Measurements from ENCODE around the gene TIGD1.

TIGD1 gene

DNA sequence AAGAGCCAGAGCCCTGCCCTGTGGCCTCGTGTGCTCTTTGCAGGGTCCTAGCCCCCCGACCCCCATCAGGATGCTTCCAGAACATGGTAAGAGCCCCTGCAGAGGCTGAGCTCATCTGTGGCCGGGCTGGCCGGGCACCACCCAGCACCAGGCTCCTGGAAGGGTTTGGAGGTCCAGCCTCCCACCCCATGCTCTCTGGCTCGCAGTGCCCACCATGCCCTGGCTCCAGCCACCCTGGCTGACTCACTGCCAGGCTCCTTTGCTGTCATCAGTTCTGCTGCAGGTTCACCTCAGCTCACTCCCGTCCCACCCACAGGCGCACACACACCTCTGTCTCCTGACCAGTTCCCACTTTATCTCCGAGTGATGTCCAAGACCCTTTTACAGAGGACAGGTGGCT, 37.7 kb upstream of the TIGD1 start:
- no peak overlapping the region for H3K4me3 ChIP-seq (ENCODE audit: insufficient read length, low read depth)

DNA sequence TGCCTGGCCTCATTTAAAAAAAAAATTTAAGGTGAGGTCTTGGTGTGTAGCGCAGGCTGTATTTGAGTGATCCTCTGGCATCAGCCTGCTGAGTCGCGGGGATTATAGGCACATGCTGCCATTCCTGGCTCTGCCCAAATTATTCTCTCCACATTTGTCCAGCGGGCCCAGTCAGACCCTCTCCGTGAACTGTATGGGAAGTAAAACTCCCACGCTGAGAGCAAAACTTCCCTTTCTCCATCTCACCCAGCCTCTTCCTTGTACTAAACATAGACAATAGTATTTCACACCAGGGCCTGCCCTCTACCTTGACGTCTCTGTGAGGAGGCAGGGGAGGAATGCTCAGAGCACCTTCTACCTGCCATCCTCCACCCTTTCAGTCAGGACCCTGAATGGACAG, 37.2 kb upstream of the TIGD1 start:
- Histone ChIP-seq H3K27me3 (ENCODE audit: insufficient read depth, insufficient read length) (no peaks in the 10 kb centered on the region), H3K4me3 (ENCODE audit: insufficient read length, low read depth) (no peak overlapping the region), H3K36me3 (ENCODE audit: insufficient read depth, insufficient read length, low read length) (peaks cover 14% of the 10 kb centered on the region), H3K4me1 (ENCODE audit: insufficient read depth, insufficient read length) (peaks cover 5% of the 10 kb centered on the region), H3K9me3 (ENCODE audit: insufficient read depth, low read length) (no peaks in the 10 kb centered on the region), H3K9ac (ENCODE audit: insufficient read length, low read depth) (no peak overlapping the region)
- TF ChIP-seq SUZ12 (IDR thresholded peaks at IDR 0.05; ENCODE audit: extremely low read depth, insufficient read depth, insufficient read length) (no peak), ZNF274 (IDR thresholded peaks at IDR 0.05; ENCODE audit: low read depth, low read length) (no peak), YY1 (IDR thresholded peaks at IDR 0.05; ENCODE audit: insufficient read depth, insufficient read length) (no peak)
- no peak for DNase-seq (ENCODE audit: low read depth, low spot score)

More for the DNA sequence above, 37.7 kb upstream of the TIGD1 start:
- H3K27me3 ChIP-seq (ENCODE audit: insufficient read depth, insufficient read length), result no peaks in the 10 kb centered on the region
- H3K36me3 ChIP-seq (ENCODE audit: insufficient read depth, insufficient read length, low read length), result peaks cover 11% of the 10 kb centered on the region
- no peak overlapping the region for H3K9ac ChIP-seq (ENCODE audit: insufficient read length, low read depth)
- H3K4me1 ChIP-seq (ENCODE audit: insufficient read depth, insufficient read length), result peaks cover 7% of the 10 kb centered on the region
- DNase-seq (ENCODE audit: low read depth, low spot score), result no peak
- TF ChIP-seq YY1 (IDR thresholded peaks at IDR 0.05; ENCODE audit: insufficient read depth, insufficient read length), result no peak
- TF ChIP-seq SUZ12 (IDR thresholded peaks at IDR 0.05; ENCODE audit: extremely low read depth, insufficient read depth, insufficient read length), result no peak
- no peak for TF ChIP-seq ZNF274 (IDR thresholded peaks at IDR 0.05; ENCODE audit: low read depth, low read length)
- H3K9me3 ChIP-seq (ENCODE audit: insufficient read depth, low read length), result no peaks in the 10 kb centered on the region

DNA sequence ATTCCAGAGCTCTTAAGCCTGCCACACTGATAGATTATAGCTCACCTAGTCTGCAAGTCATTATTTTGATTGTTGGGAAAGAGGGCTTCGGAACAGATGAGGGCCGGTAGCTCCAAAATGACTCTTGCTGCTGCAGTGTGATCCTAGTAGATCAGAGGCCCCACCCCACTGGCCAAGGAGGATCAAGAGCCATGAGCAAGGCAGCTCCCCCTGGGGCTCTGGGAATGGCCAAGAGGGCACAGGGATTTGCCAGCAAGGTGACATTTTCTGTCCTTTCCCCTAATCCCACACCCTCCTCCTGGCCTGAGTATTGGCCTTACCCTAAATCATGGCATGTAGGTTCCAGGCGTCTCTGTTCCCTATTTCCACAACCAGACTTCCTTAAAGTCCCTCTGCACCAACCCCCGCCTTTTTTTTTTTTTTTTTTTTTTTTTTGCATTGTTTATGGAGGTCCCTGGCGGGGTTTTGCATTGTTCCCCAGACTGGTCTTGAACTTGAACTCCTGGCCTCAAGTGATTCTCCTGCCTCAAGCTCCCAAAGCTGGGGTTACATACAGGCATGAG, 36.7 kb upstream of the TIGD1 start:
- Histone ChIP-seq H3K9ac (ENCODE audit: insufficient read length, low read depth) (no peak overlapping the region), H3K9me3 (ENCODE audit: insufficient read depth, low read length) (no peaks in the 10 kb centered on the region), H3K4me1 (ENCODE audit: insufficient read depth, insufficient read length) (peaks cover 5% of the 10 kb centered on the region), H3K4me3 (ENCODE audit: insufficient read length, low read depth) (no peak overlapping the region), H3K36me3 (ENCODE audit: insufficient read depth, insufficient read length, low read length) (peaks cover 19% of the 10 kb centered on the region), H3K27me3 (ENCODE audit: insufficient read depth, insufficient read length) (no peaks in the 10 kb centered on the region)
- TF ChIP-seq SUZ12 (IDR thresholded peaks at IDR 0.05; ENCODE audit: extremely low read depth, insufficient read depth, insufficient read length) (no peak), YY1 (IDR thresholded peaks at IDR 0.05; ENCODE audit: insufficient read depth, insufficient read length) (no peak), ZNF274 (IDR thresholded peaks at IDR 0.05; ENCODE audit: low read depth, low read length) (no peak)
- DNase-seq (ENCODE audit: low read depth, low spot score), result no peak

DNA sequence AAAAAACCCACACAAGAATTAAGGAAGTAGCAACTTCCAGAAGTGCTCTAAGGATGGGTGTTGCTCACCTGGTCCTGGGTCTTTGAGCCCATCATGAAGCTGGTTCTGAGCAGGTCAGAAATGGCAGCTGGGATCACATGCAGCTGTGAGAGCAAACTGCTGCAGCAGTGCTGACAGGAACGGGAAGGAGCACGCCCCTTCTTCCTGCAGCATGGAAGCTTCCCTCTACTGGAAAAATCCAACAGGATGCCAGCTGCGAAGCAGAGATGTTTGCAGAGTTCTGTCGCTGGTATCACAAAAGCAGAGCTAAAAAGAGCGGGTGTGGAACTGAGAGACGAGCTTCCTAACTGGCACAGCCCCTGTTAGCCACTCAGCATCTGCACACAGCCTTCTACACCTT, 33.9 kb upstream of the TIGD1 start:
- peaks cover 5% of the 10 kb centered on the region for H3K4me1 ChIP-seq (ENCODE audit: insufficient read depth, insufficient read length)
- no peaks in the 10 kb centered on the region for H3K9me3 ChIP-seq (ENCODE audit: insufficient read depth, low read length)
- no peak for DNase-seq (ENCODE audit: low read depth, low spot score)
- no peaks in the 10 kb centered on the region for H3K27me3 ChIP-seq (ENCODE audit: insufficient read depth, insufficient read length)
- H3K4me3 ChIP-seq (ENCODE audit: insufficient read length, low read depth), result no peak overlapping the region
- peaks cover 44% of the 10 kb centered on the region for H3K36me3 ChIP-seq (ENCODE audit: insufficient read depth, insufficient read length, low read length)
- TF ChIP-seq SUZ12 (IDR thresholded peaks at IDR 0.05; ENCODE audit: extremely low read depth, insufficient read depth, insufficient read length), result no peak
- no peak for TF ChIP-seq YY1 (IDR thresholded peaks at IDR 0.05; ENCODE audit: insufficient read depth, insufficient read length)
- TF ChIP-seq ZNF274 (IDR thresholded peaks at IDR 0.05; ENCODE audit: low read depth, low read length), result no peak
- H3K9ac ChIP-seq (ENCODE audit: insufficient read length, low read depth), result no peak overlapping the region

DNA sequence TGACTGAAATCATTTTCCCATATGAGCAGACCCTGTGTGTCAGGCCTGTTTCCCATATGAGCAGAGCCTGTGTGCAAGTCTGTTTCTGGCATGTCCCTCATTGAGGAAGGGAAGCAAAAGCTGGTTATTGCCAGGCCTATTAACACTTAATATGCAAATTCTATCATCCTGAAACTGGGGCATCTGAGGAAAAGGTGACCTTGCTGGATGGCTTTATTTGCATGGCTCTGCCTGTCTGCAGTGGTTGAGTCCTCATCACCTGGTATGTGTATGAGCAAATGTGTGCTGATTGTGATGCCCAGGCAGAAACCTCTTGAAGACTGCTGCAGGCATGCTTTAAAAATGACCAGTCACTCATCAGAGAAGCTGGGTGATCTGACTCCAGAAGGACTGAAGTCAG, 31.4 kb upstream of the TIGD1 start:
- TF ChIP-seq SUZ12 (IDR thresholded peaks at IDR 0.05; ENCODE audit: extremely low read depth, insufficient read depth, insufficient read length), result no peak
- no peak for TF ChIP-seq YY1 (IDR thresholded peaks at IDR 0.05; ENCODE audit: insufficient read depth, insufficient read length)
- no peak for TF ChIP-seq ZNF274 (IDR thresholded peaks at IDR 0.05; ENCODE audit: low read depth, low read length)
- Histone ChIP-seq H3K36me3 (ENCODE audit: insufficient read depth, insufficient read length, low read length) (peaks cover 53% of the 10 kb centered on the region), H3K4me1 (ENCODE audit: insufficient read depth, insufficient read length) (peaks cover 2% of the 10 kb centered on the region), H3K27me3 (ENCODE audit: insufficient read depth, insufficient read length) (no peaks in the 10 kb centered on the region), H3K9me3 (ENCODE audit: insufficient read depth, low read length) (no peaks in the 10 kb centered on the region), H3K4me3 (ENCODE audit: insufficient read length, low read depth) (no peak overlapping the region), H3K9ac (ENCODE audit: insufficient read length, low read depth) (no peak overlapping the region)
- no peak for DNase-seq (ENCODE audit: low read depth, low spot score)

DNA sequence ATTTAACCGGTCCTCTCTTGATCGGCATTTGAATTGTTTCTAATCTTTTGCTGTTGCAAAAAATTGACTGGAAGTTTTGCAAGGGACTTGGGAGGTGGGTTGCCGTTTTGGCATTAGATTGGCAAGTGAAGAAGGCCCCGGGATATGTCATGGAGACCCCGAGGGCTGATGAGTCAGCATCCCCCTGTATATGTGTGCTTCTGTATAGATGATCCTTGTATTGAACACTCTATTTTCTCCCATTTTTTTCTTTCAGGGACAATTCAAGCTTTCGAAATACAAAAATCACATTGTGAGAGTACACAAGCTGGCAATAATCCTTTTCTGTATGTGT, 30.3 kb upstream of the TIGD1 start:
- H3K4me3 ChIP-seq (ENCODE audit: insufficient read length, low read depth), result no peak overlapping the region
- no peaks in the 10 kb centered on the region for H3K4me1 ChIP-seq (ENCODE audit: insufficient read depth, insufficient read length)
- no peak overlapping the region for H3K9ac ChIP-seq (ENCODE audit: insufficient read length, low read depth)
- no peaks in the 10 kb centered on the region for H3K9me3 ChIP-seq (ENCODE audit: insufficient read depth, low read length)
- TF ChIP-seq ZNF274 (IDR thresholded peaks at IDR 0.05; ENCODE audit: low read depth, low read length) (no peak), YY1 (IDR thresholded peaks at IDR 0.05; ENCODE audit: insufficient read depth, insufficient read length) (no peak), SUZ12 (IDR thresholded peaks at IDR 0.05; ENCODE audit: extremely low read depth, insufficient read depth, insufficient read length) (no peak)
- DNase-seq (ENCODE audit: low read depth, low spot score), result no peak
- H3K36me3 ChIP-seq (ENCODE audit: insufficient read depth, insufficient read length, low read length), result peaks cover 53% of the 10 kb centered on the region
- no peaks in the 10 kb centered on the region for H3K27me3 ChIP-seq (ENCODE audit: insufficient read depth, insufficient read length)

DNA sequence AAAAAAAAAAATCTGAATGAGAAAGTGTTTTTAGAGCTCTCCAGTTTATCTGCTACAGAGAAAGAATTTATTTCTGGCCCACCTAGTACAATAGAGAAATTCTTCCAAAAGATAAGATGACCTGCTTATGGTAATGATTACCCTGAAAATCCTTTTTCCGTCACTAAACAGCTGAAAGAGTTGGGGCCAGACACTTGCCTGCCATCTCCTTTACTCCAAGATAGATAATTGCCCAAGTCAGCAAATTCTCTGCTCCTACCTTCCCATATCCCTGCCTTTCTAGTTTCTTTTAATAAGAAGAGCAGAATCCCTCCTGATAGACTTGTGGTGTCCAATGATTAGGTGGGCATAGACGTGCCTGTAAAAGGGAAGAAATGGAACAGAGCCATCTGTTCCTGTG, 28.3 kb upstream of the TIGD1 start:
- TF ChIP-seq SUZ12 (IDR thresholded peaks at IDR 0.05; ENCODE audit: extremely low read depth, insufficient read depth, insufficient read length) (no peak), YY1 (IDR thresholded peaks at IDR 0.05; ENCODE audit: insufficient read depth, insufficient read length) (no peak), ZNF274 (IDR thresholded peaks at IDR 0.05; ENCODE audit: low read depth, low read length) (no peak)
- no peaks in the 10 kb centered on the region for H3K27me3 ChIP-seq (ENCODE audit: insufficient read depth, insufficient read length)
- peaks cover 64% of the 10 kb centered on the region for H3K36me3 ChIP-seq (ENCODE audit: insufficient read depth, insufficient read length, low read length)
- no peaks in the 10 kb centered on the region for H3K9me3 ChIP-seq (ENCODE audit: insufficient read depth, low read length)
- no peak overlapping the region for H3K4me3 ChIP-seq (ENCODE audit: insufficient read length, low read depth)
- H3K4me1 ChIP-seq (ENCODE audit: insufficient read depth, insufficient read length), result no peaks in the 10 kb centered on the region
- no peak for DNase-seq (ENCODE audit: low read depth, low spot score)
- no peak overlapping the region for H3K9ac ChIP-seq (ENCODE audit: insufficient read length, low read depth)
